Naive B cell (primary cell): Measurements from ENCODE around the gene MYEOV. TPM values are rescaled to one million over a fixed set of nuclear protein-coding genes. Genes with fewer than 3 reads are reported as not detected.

ENCODE experiments used
- ATAC-seq, 2 donors: fragments of 150-1000 bp; cut with Tn5 transposase; 2 replicates each; pipeline ENCODE4 v1.10.0; 2021; ENCODE audit warnings: low read depth in 2 of 2, mild to moderate bottlenecking in 2 of 2, moderate library complexity in 2 of 2
- DNase-seq: peaks from one replicate; pipeline ENCODE4 v3.0.0; 2022
- H3K27ac Mint-ChIP-seq, 6 donors: one replicate each; pipeline ENCODE4 v1.8.0; 2020 to 2022; ENCODE audit warnings: mild to moderate bottlenecking in 6 of 6, mixed read lengths in 6 of 6, moderate library complexity in 5 of 6, inconsistent platforms in 2 of 6
- H3K27me3 Mint-ChIP-seq, 3 donors: one replicate each; pipeline ENCODE4 v1.8.0; 2021 to 2022; ENCODE audit warnings: mixed read lengths in 3 of 3, mild to moderate bottlenecking in 1 of 3
- H3K36me3 Mint-ChIP-seq, 2 donors: one replicate each; pipeline ENCODE4 v1.8.0; 2020 to 2022; ENCODE audit warnings: mixed read lengths in 2 of 2, inconsistent platforms in 1 of 2, mild to moderate bottlenecking in 1 of 2
- H3K4me1 Mint-ChIP-seq, 3 donors: one replicate each; pipeline ENCODE4 v1.8.0; 2020 to 2022; ENCODE audit warnings: mixed read lengths in 3 of 3, inconsistent platforms in 1 of 3, mild to moderate bottlenecking in 1 of 3, moderate library complexity in 1 of 3
- H3K4me3 Mint-ChIP-seq, 8 donors: one replicate each; pipeline ENCODE4 v1.8.0; 2020 to 2022; ENCODE audit warnings: mild to moderate bottlenecking in 8 of 8, mixed read lengths in 8 of 8, moderate library complexity in 8 of 8, inconsistent platforms in 2 of 8
- H3K9me3 Mint-ChIP-seq, 7 donors: one replicate each; pipeline ENCODE4 v1.8.0; 2020 to 2022; ENCODE audit warnings: mixed read lengths in 7 of 7, mild to moderate bottlenecking in 5 of 7, inconsistent platforms in 2 of 7, moderate library complexity in 1 of 7
- polyA plus RNA-seq, 6 donors: library from polyadenylated mRNA; unstranded; fragments of 300-500 nt; fragmentation: Illumina TruSeq; gene quantifications; one replicate each; pipeline ENCODE4 v1.2.3, GENCODE V29; 2021; ENCODE audit warnings: low read depth in 6 of 6

The MYEOV gene
- polyA plus RNA-seq, 6 donors from 2014 or later, result 0.25 TPM; not detected in 5

DNA sequence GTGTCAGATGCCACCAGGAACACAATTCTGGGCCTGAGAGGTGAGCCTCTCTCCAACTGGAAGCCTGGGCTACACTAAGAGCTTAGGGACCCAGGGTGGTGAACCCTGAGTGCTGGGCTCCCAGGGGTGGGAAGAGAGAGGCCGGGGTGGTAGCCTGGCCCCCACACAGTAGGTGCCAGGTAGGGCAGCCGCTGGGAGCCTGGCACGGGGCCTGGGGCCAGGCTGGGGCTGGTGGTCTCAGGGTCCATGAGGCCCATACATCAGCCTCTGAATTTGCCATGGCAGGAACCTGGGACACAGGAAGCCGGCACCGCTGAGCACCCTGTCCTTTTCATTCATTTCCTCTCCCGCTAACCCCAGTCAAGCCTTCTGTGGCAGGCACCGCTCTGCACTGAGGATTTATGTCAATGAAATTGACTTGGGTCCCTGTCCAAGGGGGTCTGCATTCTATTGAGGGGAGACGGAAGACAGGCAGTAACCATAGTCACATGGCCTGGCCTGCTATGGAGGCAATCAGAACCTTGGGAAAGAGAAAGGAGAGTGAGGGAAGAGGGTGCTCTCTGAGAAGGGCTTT lies 8.6 kb downstream of the MYEOV start:
- Mint-ChIP-seq H3K36me3 (no peaks in the 10 kb centered on the region), H3K4me1 (peaks cover 29 to 47% (median 43%) of the 10 kb centered on the region in 3 donors), H3K4me3 (no peak overlapping the region), H3K27me3 (no peaks in the 10 kb centered on the region), H3K27ac (peak overlapping the region in 3 of 6 donors; percentile 24 to 86 (median 68)), H3K9me3 (peaks cover 0 to 2% (median 0%) of the 10 kb centered on the region in 7 donors)
- DNase-seq, result no peak
- no peak for ATAC-seq

- Mint-ChIP-seq H3K27ac (peak overlapping the region in 4 of 6 donors; percentile 4 to 86 (median 55)), H3K36me3 (no peaks in the 10 kb centered on the region), H3K4me3 (no peak overlapping the region), H3K4me1 (peaks cover 27 to 43% (median 43%) of the 10 kb centered on the region in 3 donors), H3K9me3 (peaks cover 0 to 1% (median 0%) of the 10 kb centered on the region in 7 donors), H3K27me3 (no peaks in the 10 kb centered on the region)
- DNase-seq (no peak), ATAC-seq (no peak)
These were observed 9.5 kb downstream of the MYEOV start for GRCh38 chr11:69303427-69303826.

- Mint-ChIP-seq H3K27me3 (no peaks in the 10 kb centered on the region), H3K9me3 (peaks cover 0 to 1% (median 0%) of the 10 kb centered on the region in 7 donors), H3K36me3 (no peaks in the 10 kb centered on the region), H3K4me3 (no peak overlapping the region), H3K4me1 (peaks cover 24 to 44% (median 42%) of the 10 kb centered on the region in 3 donors), H3K27ac (peak overlapping the region in 2 of 6 donors; percentile 59 to 82)
- DNase-seq (no peak), ATAC-seq (no peak)
These were observed 10.3 kb downstream of the MYEOV start for GRCh38 chr11:69304258-69304657.

DNA sequence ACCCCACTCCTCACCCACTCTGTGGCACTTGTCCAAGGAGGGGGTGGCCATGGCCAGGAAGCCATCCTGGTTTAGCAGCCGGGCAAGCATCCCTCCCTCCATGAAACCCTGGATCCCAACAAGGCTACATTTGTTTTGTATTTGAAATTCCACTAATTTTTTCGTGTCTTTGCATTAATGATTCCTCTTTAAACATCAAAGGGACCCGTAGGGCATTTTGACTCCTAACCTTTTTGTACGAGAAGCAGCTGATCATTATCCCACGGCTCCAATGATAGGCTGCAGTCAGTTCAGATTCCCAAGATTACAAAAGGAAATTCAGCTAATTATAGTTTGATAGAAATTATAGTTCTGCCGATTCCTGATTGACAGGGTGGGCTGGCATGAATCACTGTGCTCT lies 10.7 kb downstream of the MYEOV start:
- no peaks in the 10 kb centered on the region for H3K36me3 Mint-ChIP-seq
- ATAC-seq (no peak), DNase-seq (no peak)
- H3K27ac Mint-ChIP-seq, result no peak overlapping the region
- peaks cover 0 to 1% (median 0%) of the 10 kb centered on the region in 7 donors for H3K9me3 Mint-ChIP-seq
- no peak overlapping the region for H3K4me3 Mint-ChIP-seq
- H3K4me1 Mint-ChIP-seq, result peaks cover 22 to 42% (median 39%) of the 10 kb centered on the region in 3 donors
- no peaks in the 10 kb centered on the region for H3K27me3 Mint-ChIP-seq

GRCh38 chr11:69305885-69306540 lies 12.1 kb downstream of the MYEOV start:
- DNase-seq, result no peak
- ATAC-seq, result no peak
- peaks cover 16 to 29% (median 26%) of the 10 kb centered on the region in 3 donors for H3K4me1 Mint-ChIP-seq
- H3K27ac Mint-ChIP-seq, result peak overlapping the region in 3 of 6 donors; percentile 32 to 71 (median 39)
- no peaks in the 10 kb centered on the region for H3K36me3 Mint-ChIP-seq
- H3K27me3 Mint-ChIP-seq, result no peaks in the 10 kb centered on the region
- peaks cover 0 to 1% (median 0%) of the 10 kb centered on the region in 7 donors for H3K9me3 Mint-ChIP-seq
- H3K4me3 Mint-ChIP-seq, result no peak overlapping the region

DNA sequence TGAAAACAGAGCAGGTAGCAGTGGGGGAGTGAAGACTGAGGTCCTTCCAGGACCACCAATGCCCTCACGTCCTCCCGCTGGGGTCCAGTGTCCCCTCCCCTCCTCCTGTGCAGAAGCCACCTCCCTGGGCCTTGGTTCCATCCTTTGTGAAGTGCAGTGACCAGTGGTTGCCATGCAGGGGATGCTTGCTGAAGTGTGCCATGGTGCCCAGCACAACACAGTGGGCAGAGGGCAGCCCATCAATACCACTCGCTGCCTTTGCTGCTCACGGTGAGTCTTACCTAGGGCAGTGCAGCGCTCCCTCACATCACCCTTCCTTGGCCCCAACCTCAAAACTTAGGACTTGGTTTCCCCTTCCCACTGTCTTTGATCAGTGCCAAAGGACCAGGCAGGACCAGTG lies 12.9 kb downstream of the MYEOV start:
- ATAC-seq (no peak), DNase-seq (no peak)
- Mint-ChIP-seq H3K4me3 (no peak overlapping the region), H3K4me1 (peaks cover 20 to 34% (median 22%) of the 10 kb centered on the region in 3 donors), H3K27ac (peak overlapping the region in 1 of 6 donors; percentile 44), H3K27me3 (no peaks in the 10 kb centered on the region), H3K9me3 (peaks cover 0 to 2% (median 0%) of the 10 kb centered on the region in 7 donors), H3K36me3 (no peaks in the 10 kb centered on the region)

GRCh38 chr11:69307421-69307820 lies 13.5 kb downstream of the MYEOV start:
- H3K4me1 Mint-ChIP-seq, result peaks cover 20 to 34% (median 28%) of the 10 kb centered on the region in 3 donors
- no peak overlapping the region for H3K4me3 Mint-ChIP-seq
- DNase-seq (no peak), ATAC-seq (no peak)
- H3K27ac Mint-ChIP-seq, result peak overlapping the region in 1 of 6 donors; percentile 14
- H3K27me3 Mint-ChIP-seq, result no peaks in the 10 kb centered on the region
- peaks cover 0 to 2% (median 0%) of the 10 kb centered on the region in 7 donors for H3K9me3 Mint-ChIP-seq
- no peaks in the 10 kb centered on the region for H3K36me3 Mint-ChIP-seq

- Mint-ChIP-seq H3K36me3 (no peaks in the 10 kb centered on the region), H3K4me3 (no peak overlapping the region), H3K9me3 (peaks cover 0 to 2% (median 0%) of the 10 kb centered on the region in 7 donors), H3K27ac (peak overlapping the region in 3 of 6 donors; percentile 14 to 91 (median 79)), H3K27me3 (no peaks in the 10 kb centered on the region), H3K4me1 (peaks cover 20 to 33% (median 29%) of the 10 kb centered on the region in 3 donors)
- no peak for DNase-seq
- ATAC-seq, result no peak
These were observed 14.0 kb downstream of the MYEOV start for GRCh38 chr11:69307871-69308431.

- no peaks in the 10 kb centered on the region for H3K27me3 Mint-ChIP-seq
- H3K9me3 Mint-ChIP-seq, result peaks cover 0 to 2% (median 0%) of the 10 kb centered on the region in 7 donors
- no peak for DNase-seq
- peak overlapping the region in 1 of 6 donors; percentile 19 for H3K27ac Mint-ChIP-seq
- no peak for ATAC-seq
- peaks cover 18 to 38% (median 29%) of the 10 kb centered on the region in 3 donors for H3K4me1 Mint-ChIP-seq
- H3K36me3 Mint-ChIP-seq, result no peaks in the 10 kb centered on the region
- peak overlapping the region in 1 of 8 donors; percentile 5 for H3K4me3 Mint-ChIP-seq
These were observed 14.5 kb downstream of the MYEOV start for GRCh38 chr11:69308491-69308911.

DNA sequence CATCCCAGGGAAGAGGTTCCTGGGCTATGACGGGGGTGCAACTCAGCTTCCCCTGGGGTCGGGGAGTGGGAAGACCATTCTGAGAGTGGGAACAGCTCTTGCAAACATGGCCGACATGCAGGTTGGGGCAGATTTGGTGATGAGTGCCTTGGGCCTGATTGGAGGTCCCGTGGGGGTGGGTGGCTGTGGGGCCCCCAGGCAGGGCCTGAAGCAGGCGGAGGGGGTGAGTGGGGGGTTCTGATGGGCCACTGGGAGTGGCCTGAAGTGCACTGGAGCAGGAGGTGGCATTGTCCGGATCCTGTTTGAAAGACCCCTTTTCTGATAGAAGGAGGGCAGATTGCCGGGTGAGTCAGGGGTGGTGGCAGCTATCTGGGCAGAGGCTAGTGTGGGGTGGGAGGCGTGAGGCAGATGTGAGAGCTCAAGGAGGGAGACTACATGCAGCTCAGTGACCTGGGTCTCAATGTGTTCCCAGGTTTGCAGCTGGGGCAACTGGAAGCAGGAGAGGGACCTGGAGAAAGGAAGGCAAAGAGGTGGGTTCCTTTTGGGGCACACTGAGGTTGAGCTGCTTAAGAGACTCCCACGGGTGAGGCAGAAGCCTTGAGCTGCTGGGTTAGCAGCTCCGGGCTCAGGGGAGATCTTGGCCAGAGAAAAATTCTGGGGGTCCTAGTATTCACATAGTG lies 15.1 kb downstream of the MYEOV start:
- peak overlapping the region in 4 of 6 donors; percentile 19 to 86 (median 34) for H3K27ac Mint-ChIP-seq
- H3K9me3 Mint-ChIP-seq, result peaks cover 0 to 2% (median 0%) of the 10 kb centered on the region in 7 donors
- H3K36me3 Mint-ChIP-seq, result no peaks in the 10 kb centered on the region
- DNase-seq (no peak), ATAC-seq (no peak)
- no peaks in the 10 kb centered on the region for H3K27me3 Mint-ChIP-seq
- H3K4me3 Mint-ChIP-seq, result peak overlapping the region in 1 of 8 donors; percentile 5
- peaks cover 18 to 38% (median 29%) of the 10 kb centered on the region in 3 donors for H3K4me1 Mint-ChIP-seq

- peaks cover 18 to 38% (median 29%) of the 10 kb centered on the region in 3 donors for H3K4me1 Mint-ChIP-seq
- ATAC-seq, result no peak
- peaks cover 0 to 2% (median 0%) of the 10 kb centered on the region in 7 donors for H3K9me3 Mint-ChIP-seq
- H3K36me3 Mint-ChIP-seq, result no peaks in the 10 kb centered on the region
- H3K4me3 Mint-ChIP-seq, result peak overlapping the region in 1 of 8 donors; percentile 15
- H3K27me3 Mint-ChIP-seq, result no peaks in the 10 kb centered on the region
- DNase-seq, result no peak
- H3K27ac Mint-ChIP-seq, result peak overlapping the region in 1 of 6 donors; percentile 21
These were observed 15.8 kb downstream of the MYEOV start for GRCh38 chr11:69309631-69310280.

DNA sequence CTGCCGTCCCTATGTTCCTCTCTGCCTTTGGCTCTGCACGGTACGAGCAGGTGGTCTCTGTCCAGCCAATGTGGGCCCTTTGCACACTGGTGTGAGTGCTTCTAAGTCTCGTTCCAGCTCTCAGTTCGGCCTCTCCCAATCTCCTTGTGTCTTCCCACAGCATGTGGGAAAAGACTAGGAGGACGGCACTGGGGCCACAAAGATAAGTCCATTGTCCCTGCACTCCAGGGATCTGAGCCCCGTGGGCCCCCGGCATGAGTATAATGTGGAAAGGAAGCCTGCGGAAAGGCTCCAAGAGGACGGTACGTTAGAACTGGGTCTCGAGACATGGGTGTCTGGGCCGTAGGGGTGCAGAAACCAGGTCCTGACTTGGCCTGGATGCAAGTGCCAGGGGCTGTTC lies 16.4 kb downstream of the MYEOV start:
- H3K4me3 Mint-ChIP-seq, result peak overlapping the region in 2 of 8 donors; percentile 47 to 63
- H3K9me3 Mint-ChIP-seq, result peaks cover 0 to 2% (median 0%) of the 10 kb centered on the region in 7 donors
- no peaks in the 10 kb centered on the region for H3K27me3 Mint-ChIP-seq
- no peak for DNase-seq
- ATAC-seq, result no peak
- H3K36me3 Mint-ChIP-seq, result no peaks in the 10 kb centered on the region
- no peak overlapping the region for H3K27ac Mint-ChIP-seq
- H3K4me1 Mint-ChIP-seq, result peaks cover 18 to 38% (median 29%) of the 10 kb centered on the region in 3 donors
